Naive B cell (primary cell): ENCODE measurements around the gene MXD3. TPM values are rescaled to one million over a fixed set of nuclear protein-coding genes. Genes with fewer than 3 reads are reported as not detected.
A peak's percentile ranks its signal among the peaks of the same experiment; 100 is the strongest.

ENCODE experiments used
- ATAC-seq, 2 donors: fragments of 150-1000 bp; cut with Tn5 transposase; 2 replicates each; pipeline ENCODE4 v1.10.0; 2021; ENCODE audit warnings: low read depth in 2 of 2, mild to moderate bottlenecking in 2 of 2, moderate library complexity in 2 of 2
- DNase-seq: peaks from one replicate; pipeline ENCODE4 v3.0.0; 2022
- H3K27ac Mint-ChIP-seq, 6 donors: one replicate each; pipeline ENCODE4 v1.8.0; 2020 to 2022; ENCODE audit warnings: mild to moderate bottlenecking in 6 of 6, mixed read lengths in 6 of 6, moderate library complexity in 5 of 6, inconsistent platforms in 2 of 6
- H3K27me3 Mint-ChIP-seq, 3 donors: one replicate each; pipeline ENCODE4 v1.8.0; 2021 to 2022; ENCODE audit warnings: mixed read lengths in 3 of 3, mild to moderate bottlenecking in 1 of 3
- H3K36me3 Mint-ChIP-seq, 2 donors: one replicate each; pipeline ENCODE4 v1.8.0; 2020 to 2022; ENCODE audit warnings: mixed read lengths in 2 of 2, inconsistent platforms in 1 of 2, mild to moderate bottlenecking in 1 of 2
- H3K4me1 Mint-ChIP-seq, 3 donors: one replicate each; pipeline ENCODE4 v1.8.0; 2020 to 2022; ENCODE audit warnings: mixed read lengths in 3 of 3, inconsistent platforms in 1 of 3, mild to moderate bottlenecking in 1 of 3, moderate library complexity in 1 of 3
- H3K4me3 Mint-ChIP-seq, 8 donors: one replicate each; pipeline ENCODE4 v1.8.0; 2020 to 2022; ENCODE audit warnings: mild to moderate bottlenecking in 8 of 8, mixed read lengths in 8 of 8, moderate library complexity in 8 of 8, inconsistent platforms in 2 of 8
- H3K9me3 Mint-ChIP-seq, 7 donors: one replicate each; pipeline ENCODE4 v1.8.0; 2020 to 2022; ENCODE audit warnings: mixed read lengths in 7 of 7, mild to moderate bottlenecking in 5 of 7, inconsistent platforms in 2 of 7, moderate library complexity in 1 of 7
- polyA plus RNA-seq, 6 donors: library from polyadenylated mRNA; unstranded; fragments of 300-500 nt; fragmentation: Illumina TruSeq; gene quantifications; one replicate each; pipeline ENCODE4 v1.2.3, GENCODE V29; 2021; ENCODE audit warnings: low read depth in 6 of 6

The MXD3 gene
- polyA plus RNA-seq, 6 donors from 2014 or later = 0.52 to 2.3 (median 1.4) TPM

- Mint-ChIP-seq H3K27ac (peak overlapping the region in 2 of 6 donors; percentile 47 to 93), H3K9me3 (no peaks in the 10 kb centered on the region), H3K4me3 (peak overlapping the region in 1 of 8 donors; percentile 63), H3K4me1 (peaks cover 16 to 33% (median 20%) of the 10 kb centered on the region in 3 donors), H3K36me3 (peaks cover 7 to 25% of the 10 kb centered on the region in 2 donors), H3K27me3 (no peaks in the 10 kb centered on the region)
- DNase-seq (no peak), ATAC-seq (no peak)
These were observed 25.2 kb upstream of the MXD3 start for GRCh38 chr5:177336603-177337494.

- DNase-seq (no peak), ATAC-seq (peak; percentile 43 to 52)
- peak overlapping the region in 3 of 6 donors; percentile 58 to 93 (median 59) for H3K27ac Mint-ChIP-seq
- H3K4me3 Mint-ChIP-seq = no peak overlapping the region
- no peaks in the 10 kb centered on the region for H3K27me3 Mint-ChIP-seq
- no peaks in the 10 kb centered on the region for H3K9me3 Mint-ChIP-seq
- H3K36me3 Mint-ChIP-seq = peaks cover 7 to 25% of the 10 kb centered on the region in 2 donors
- peaks cover 23 to 40% (median 27%) of the 10 kb centered on the region in 3 donors for H3K4me1 Mint-ChIP-seq
These were observed 24.4 kb upstream of the MXD3 start for GRCh38 chr5:177336112-177336511.

GRCh38 chr5:177335701-177336065 lies 24.0 kb upstream of the MXD3 start:
- ATAC-seq = no peak
- Mint-ChIP-seq H3K27ac (peak overlapping the region in 2 of 6 donors; percentile 58 to 89), H3K4me1 (peaks cover 28 to 45% (median 32%) of the 10 kb centered on the region in 3 donors), H3K27me3 (no peaks in the 10 kb centered on the region), H3K9me3 (no peaks in the 10 kb centered on the region), H3K4me3 (no peak overlapping the region), H3K36me3 (peaks cover 7 to 25% of the 10 kb centered on the region in 2 donors)
- no peak for DNase-seq

GRCh38 chr5:177334781-177335700 lies 23.3 kb upstream of the MXD3 start:
- Mint-ChIP-seq H3K4me3 (peak overlapping the region in 1 of 8 donors; percentile 6), H3K9me3 (no peaks in the 10 kb centered on the region), H3K36me3 (peaks cover 7 to 24% of the 10 kb centered on the region in 2 donors), H3K27ac (peak overlapping the region in 1 of 6 donors; percentile 49), H3K4me1 (peaks cover 33 to 49% (median 37%) of the 10 kb centered on the region in 3 donors), H3K27me3 (no peaks in the 10 kb centered on the region)
- ATAC-seq = no peak
- DNase-seq = no peak

- DNase-seq = no peak
- no peaks in the 10 kb centered on the region for H3K9me3 Mint-ChIP-seq
- ATAC-seq = no peak
- no peaks in the 10 kb centered on the region for H3K27me3 Mint-ChIP-seq
- peak overlapping the region in 2 of 8 donors; percentile 3 to 5 for H3K4me3 Mint-ChIP-seq
- peaks cover 30 to 46% (median 32%) of the 10 kb centered on the region in 3 donors for H3K4me1 Mint-ChIP-seq
- peak overlapping the region in 2 of 6 donors; percentile 56 to 91 for H3K27ac Mint-ChIP-seq
- peaks cover 0 to 17% of the 10 kb centered on the region in 2 donors for H3K36me3 Mint-ChIP-seq
These were observed 22.5 kb upstream of the MXD3 start for GRCh38 chr5:177334155-177334551.

- no peaks in the 10 kb centered on the region for H3K27me3 Mint-ChIP-seq
- no peak for DNase-seq
- H3K36me3 Mint-ChIP-seq = peaks cover 0 to 17% of the 10 kb centered on the region in 2 donors
- no peaks in the 10 kb centered on the region for H3K9me3 Mint-ChIP-seq
- no peak for ATAC-seq
- peak overlapping the region in 3 of 8 donors; percentile 13 to 54 (median 45) for H3K4me3 Mint-ChIP-seq
- H3K27ac Mint-ChIP-seq = peak overlapping the region in 5 of 6 donors; percentile 32 to 91 (median 79)
- H3K4me1 Mint-ChIP-seq = peaks cover 30 to 46% (median 32%) of the 10 kb centered on the region in 3 donors
These were observed 21.9 kb upstream of the MXD3 start for GRCh38 chr5:177333420-177334154.

- peak overlapping the region in 4 of 6 donors; percentile 72 to 90 (median 82) for H3K27ac Mint-ChIP-seq
- peaks cover 30 to 46% (median 32%) of the 10 kb centered on the region in 3 donors for H3K4me1 Mint-ChIP-seq
- H3K27me3 Mint-ChIP-seq = no peaks in the 10 kb centered on the region
- peaks cover 0 to 17% of the 10 kb centered on the region in 2 donors for H3K36me3 Mint-ChIP-seq
- ATAC-seq = no peak
- H3K4me3 Mint-ChIP-seq = peak overlapping the region in 3 of 8 donors; percentile 13 to 41 (median 15)
- no peaks in the 10 kb centered on the region for H3K9me3 Mint-ChIP-seq
- DNase-seq = no peak
These were observed 21.2 kb upstream of the MXD3 start for GRCh38 chr5:177332896-177333260.

GRCh38 chr5:177332031-177332895 lies 20.6 kb upstream of the MXD3 start:
- peak; percentile 49 to 58 for ATAC-seq
- DNase-seq = peak; percentile 25
- H3K36me3 Mint-ChIP-seq = peaks cover 0 to 17% of the 10 kb centered on the region in 2 donors
- peak overlapping the region in 7 of 8 donors; percentile 54 to 85 (median 70) for H3K4me3 Mint-ChIP-seq
- peaks cover 33 to 46% (median 38%) of the 10 kb centered on the region in 3 donors for H3K4me1 Mint-ChIP-seq
- H3K27me3 Mint-ChIP-seq = no peaks in the 10 kb centered on the region
- H3K27ac Mint-ChIP-seq = peak overlapping the region; percentile 64 to 96 (median 90)
- no peaks in the 10 kb centered on the region for H3K9me3 Mint-ChIP-seq

GRCh38 chr5:177330991-177331842 lies 19.5 kb upstream of the MXD3 start:
- peak; percentile 47 for DNase-seq
- ATAC-seq = peak; percentile 70 to 71
- Mint-ChIP-seq H3K4me3 (peak overlapping the region in 7 of 8 donors; percentile 47 to 86 (median 70)), H3K36me3 (peaks cover 0 to 12% of the 10 kb centered on the region in 2 donors), H3K27ac (peak overlapping the region; percentile 76 to 96 (median 89)), H3K9me3 (no peaks in the 10 kb centered on the region), H3K27me3 (no peaks in the 10 kb centered on the region), H3K4me1 (peaks cover 31 to 43% (median 38%) of the 10 kb centered on the region in 3 donors)

- peaks cover 0 to 5% of the 10 kb centered on the region in 2 donors for H3K36me3 Mint-ChIP-seq
- no peaks in the 10 kb centered on the region for H3K27me3 Mint-ChIP-seq
- H3K4me1 Mint-ChIP-seq = peaks cover 29 to 41% (median 38%) of the 10 kb centered on the region in 3 donors
- peak overlapping the region in 1 of 6 donors; percentile 96 for H3K27ac Mint-ChIP-seq
- H3K4me3 Mint-ChIP-seq = peak overlapping the region in 1 of 8 donors; percentile 56
- DNase-seq = no peak
- no peak for ATAC-seq
- no peaks in the 10 kb centered on the region for H3K9me3 Mint-ChIP-seq
These were observed 18.2 kb upstream of the MXD3 start for GRCh38 chr5:177329883-177330282.

GRCh38 chr5:177328545-177329231 lies 17.0 kb upstream of the MXD3 start:
- no peaks in the 10 kb centered on the region for H3K27me3 Mint-ChIP-seq
- H3K4me3 Mint-ChIP-seq = no peak overlapping the region
- ATAC-seq (no peak), DNase-seq (no peak)
- peaks cover 29 to 38% (median 36%) of the 10 kb centered on the region in 3 donors for H3K4me1 Mint-ChIP-seq
- no peaks in the 10 kb centered on the region for H3K9me3 Mint-ChIP-seq
- H3K36me3 Mint-ChIP-seq = no peaks in the 10 kb centered on the region
- peak overlapping the region in 1 of 6 donors; percentile 47 for H3K27ac Mint-ChIP-seq
